ENCODE data around the gene ADCK1.

DNA sequence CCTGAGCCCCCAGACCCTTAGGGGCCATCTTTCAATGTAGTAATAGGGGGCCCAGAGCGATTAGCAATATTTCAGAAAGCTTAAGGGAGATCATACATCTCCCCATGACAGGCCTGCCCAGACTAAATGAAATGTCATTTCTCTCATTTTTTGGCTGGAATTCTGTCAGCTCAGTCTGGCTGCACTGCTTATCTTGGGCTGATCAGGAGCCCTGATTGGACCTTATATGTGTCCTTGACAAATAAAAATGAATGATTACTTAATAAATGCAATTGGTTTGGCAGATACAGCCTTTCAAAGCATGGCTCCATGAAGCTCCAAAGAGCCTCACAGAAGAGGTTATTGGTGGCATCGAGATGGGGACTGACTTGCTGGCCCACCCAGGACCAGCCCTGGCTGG lies 121.9 kb downstream of the ADCK1 start:
- TF ChIP-seq GATA2 (IDR thresholded peaks at IDR 0.05; ENCODE audit: low read depth, low read length) (peak; percentile 92), GATA3 (IDR thresholded peaks at IDR 0.05; ENCODE audit: low read depth, low read length) (peak; percentile 67)
